ENCODE data around the gene TCL1A. TPM values are rescaled to one million over a fixed set of nuclear protein-coding genes. Genes with fewer than 3 reads are reported as not detected.

TCL1A gene
- total RNA-seq, 4 donors from 2014 or later = 3.7 to 19.5 TPM; not detected in 2

DNA sequence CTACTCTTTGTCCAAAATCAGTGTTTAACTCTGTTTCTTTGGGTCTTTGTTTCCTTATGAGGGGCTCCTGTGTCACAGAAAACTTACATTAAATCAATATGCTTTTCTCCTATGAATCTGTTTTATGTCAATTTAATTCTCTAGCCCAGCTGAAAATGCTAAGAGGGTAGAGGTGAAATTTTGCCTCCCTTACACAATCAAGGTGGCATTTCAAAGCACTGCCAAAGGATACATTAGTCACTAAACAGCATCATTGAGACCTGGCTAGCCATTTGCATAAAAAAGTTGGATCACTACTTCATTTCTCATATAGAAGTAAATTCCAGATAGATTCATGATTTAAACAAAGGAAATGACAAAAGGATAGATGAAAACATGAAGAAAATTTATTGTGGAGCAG, 15.6 kb downstream of the TCL1A start:
- intact Hi-C loops (cut with DNase I; ENCODE audit: low total_unique reads) (no loop called here), in situ Hi-C loops (cut with MboI; ENCODE audit: low pct_ligation_motif_present in 1 of 4, low pct_unique_long_range_greater_than_20kb in 1 of 4, low sequenced_read_pairs in 3 of 4) (no loop called here)
- Histone ChIP-seq H3K36me3 (no peaks in the 10 kb centered on the region), H3K4me3 (no peak overlapping the region), H3K4me1 (no peaks in the 10 kb centered on the region), H3K27ac (no peak overlapping the region), H3K9me3 (no peaks in the 10 kb centered on the region), H3K27me3 (peaks cover 22% of the 10 kb centered on the region)
- DNase-seq = no peak
- TF ChIP-seq POLR2AphosphoS5 (IDR thresholded peaks at IDR 0.05) (no peak), POLR2A (IDR thresholded peaks at IDR 0.05) (no peak), EP300 (IDR thresholded peaks at IDR 0.05; ENCODE audit: low read depth) (no peak)
- TF ChIP-seq, protein P1, sequence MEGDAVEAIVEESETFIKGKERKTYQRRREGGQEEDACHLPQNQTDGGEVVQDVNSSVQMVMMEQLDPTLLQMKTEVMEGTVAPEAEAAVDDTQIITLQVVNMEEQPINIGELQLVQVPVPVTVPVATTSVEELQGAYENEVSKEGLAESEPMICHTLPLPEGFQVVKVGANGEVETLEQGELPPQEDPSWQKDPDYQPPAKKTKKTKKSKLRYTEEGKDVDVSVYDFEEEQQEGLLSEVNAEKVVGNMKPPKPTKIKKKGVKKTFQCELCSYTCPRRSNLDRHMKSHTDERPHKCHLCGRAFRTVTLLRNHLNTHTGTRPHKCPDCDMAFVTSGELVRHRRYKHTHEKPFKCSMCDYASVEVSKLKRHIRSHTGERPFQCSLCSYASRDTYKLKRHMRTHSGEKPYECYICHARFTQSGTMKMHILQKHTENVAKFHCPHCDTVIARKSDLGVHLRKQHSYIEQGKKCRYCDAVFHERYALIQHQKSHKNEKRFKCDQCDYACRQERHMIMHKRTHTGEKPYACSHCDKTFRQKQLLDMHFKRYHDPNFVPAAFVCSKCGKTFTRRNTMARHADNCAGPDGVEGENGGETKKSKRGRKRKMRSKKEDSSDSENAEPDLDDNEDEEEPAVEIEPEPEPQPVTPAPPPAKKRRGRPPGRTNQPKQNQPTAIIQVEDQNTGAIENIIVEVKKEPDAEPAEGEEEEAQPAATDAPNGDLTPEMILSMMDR (IDR thresholded peaks at IDR 0.05) = no peak

DNA sequence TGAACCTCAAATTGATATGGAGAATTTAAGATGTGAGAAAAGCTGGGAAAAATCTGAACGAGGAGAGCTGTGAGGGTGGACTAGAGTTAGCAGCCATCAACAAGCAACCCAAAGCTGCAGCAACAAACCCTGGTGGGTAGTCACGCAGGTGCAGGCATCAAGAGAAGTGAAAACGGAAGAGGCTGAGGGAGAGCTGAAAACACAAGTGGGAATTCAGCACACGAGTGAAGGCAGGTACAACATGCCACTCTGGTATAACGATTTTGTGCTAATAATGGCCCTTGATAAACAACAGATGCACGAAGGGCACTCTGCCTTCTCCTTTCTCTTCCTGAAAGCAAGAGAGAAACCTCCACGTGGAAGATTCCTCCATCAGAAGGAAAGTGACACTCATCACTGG, 16.2 kb downstream of the TCL1A start:
- TF ChIP-seq EP300 (IDR thresholded peaks at IDR 0.05; ENCODE audit: low read depth) = no peak
- no peak for TF ChIP-seq POLR2A (IDR thresholded peaks at IDR 0.05)
- TF ChIP-seq POLR2AphosphoS5 (IDR thresholded peaks at IDR 0.05) = no peak
- TF ChIP-seq, protein P1 (IDR thresholded peaks at IDR 0.05) = no peak
- 39 to 48% methylated on average over 6 to 7 of the region's 7 CpGs for WGBS, 2 donors (ENCODE audit: low coverage in 1 of 2)
- intact Hi-C loops (cut with DNase I; ENCODE audit: low total_unique reads) = no loop called here
- no peak overlapping the region for H3K27ac ChIP-seq
- no peaks in the 10 kb centered on the region for H3K36me3 ChIP-seq
- no peaks in the 10 kb centered on the region for H3K4me1 ChIP-seq
- H3K4me3 ChIP-seq = no peak overlapping the region
- no peak for DNase-seq
- H3K27me3 ChIP-seq = peaks cover 22% of the 10 kb centered on the region
- no peaks in the 10 kb centered on the region for H3K9me3 ChIP-seq
- in situ Hi-C loops (cut with MboI; ENCODE audit: low pct_ligation_motif_present in 1 of 4, low pct_unique_long_range_greater_than_20kb in 1 of 4, low sequenced_read_pairs in 3 of 4) = no loop called here

DNA sequence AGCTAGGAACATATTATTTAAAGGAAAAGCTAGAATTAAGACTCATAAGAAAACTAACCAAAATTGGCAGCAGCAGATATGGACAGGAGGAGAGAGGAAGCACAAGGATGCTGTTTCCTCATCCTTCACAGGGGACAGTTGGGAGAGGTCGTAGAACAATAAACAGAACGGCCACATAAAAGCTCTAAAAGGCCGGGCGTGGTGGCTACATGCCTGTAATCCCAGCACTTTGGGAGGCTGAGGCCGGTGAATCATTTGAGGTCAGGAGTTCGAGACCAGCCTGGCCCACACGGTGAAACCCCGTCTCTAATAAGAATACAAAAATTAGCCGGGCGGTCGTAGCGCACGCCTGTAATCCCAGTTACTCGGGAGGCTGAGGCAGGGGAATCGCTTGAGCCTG, 17.2 kb downstream of the TCL1A start:
- Histone ChIP-seq H3K4me3 (no peak overlapping the region), H3K36me3 (no peaks in the 10 kb centered on the region), H3K4me1 (no peaks in the 10 kb centered on the region), H3K27ac (no peak overlapping the region), H3K27me3 (peaks cover 14% of the 10 kb centered on the region), H3K9me3 (no peaks in the 10 kb centered on the region)
- DNase-seq = no peak
- WGBS, 2 donors (ENCODE audit: low coverage in 1 of 2) = 66 to 73% methylated on average over 9 to 15 of the region's 15 CpGs
- TF ChIP-seq POLR2A (IDR thresholded peaks at IDR 0.05) = no peak
- no peak for TF ChIP-seq EP300 (IDR thresholded peaks at IDR 0.05; ENCODE audit: low read depth)
- TF ChIP-seq, protein P1 (IDR thresholded peaks at IDR 0.05) = no peak
- TF ChIP-seq POLR2AphosphoS5 (IDR thresholded peaks at IDR 0.05) = no peak
- intact Hi-C loops (cut with DNase I; ENCODE audit: low total_unique reads) = no loop called here
- in situ Hi-C loops (cut with MboI; ENCODE audit: low pct_ligation_motif_present in 1 of 4, low pct_unique_long_range_greater_than_20kb in 1 of 4, low sequenced_read_pairs in 3 of 4) = no loop called here

DNA sequence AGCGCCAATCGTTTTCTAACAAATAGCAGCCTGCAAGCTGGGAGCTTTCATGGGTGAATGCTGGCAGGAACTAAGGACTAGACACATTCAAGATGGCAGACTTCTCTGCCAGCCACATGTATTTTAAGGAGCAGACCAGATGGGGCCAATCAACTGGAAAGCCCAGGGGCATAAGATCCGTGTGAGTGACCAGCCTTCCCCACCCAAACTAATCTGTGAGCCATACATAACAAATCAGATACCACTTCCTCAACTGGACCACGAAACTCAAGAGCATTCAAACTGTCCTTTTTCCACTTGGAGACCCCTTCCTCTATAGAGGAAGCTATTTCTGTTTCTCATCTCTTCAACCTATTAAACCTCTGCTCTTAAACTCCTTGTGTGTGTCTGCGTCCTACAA, 18.0 kb downstream of the TCL1A start:
- H3K4me1 ChIP-seq = no peaks in the 10 kb centered on the region
- H3K4me3 ChIP-seq = no peak overlapping the region
- no peaks in the 10 kb centered on the region for H3K36me3 ChIP-seq
- WGBS, 2 donors (ENCODE audit: low coverage in 1 of 2) = 42 to 61% methylated on average over 2 to 5 of the region's 5 CpGs
- H3K27ac ChIP-seq = no peak overlapping the region
- H3K9me3 ChIP-seq = no peaks in the 10 kb centered on the region
- TF ChIP-seq, protein P1 (IDR thresholded peaks at IDR 0.05) = no peak
- TF ChIP-seq POLR2AphosphoS5 (IDR thresholded peaks at IDR 0.05) = no peak
- TF ChIP-seq POLR2A (IDR thresholded peaks at IDR 0.05) = no peak
- TF ChIP-seq EP300 (IDR thresholded peaks at IDR 0.05; ENCODE audit: low read depth) = no peak
- H3K27me3 ChIP-seq = peaks cover 5% of the 10 kb centered on the region
- intact Hi-C loops (cut with DNase I; ENCODE audit: low total_unique reads) = no loop called here
- no peak for DNase-seq
- in situ Hi-C loops (cut with MboI; ENCODE audit: low pct_ligation_motif_present in 1 of 4, low pct_unique_long_range_greater_than_20kb in 1 of 4, low sequenced_read_pairs in 3 of 4) = no loop called here

Data from transverse colon (tissue), 4 donors.